ENCODE measurements around the gene ITGA4.

Gene ITGA4

GRCh38 chr2:181575024-181575649 is 118.0 kb downstream of the ITGA4 start:
- DNase-seq (ENCODE audit: low spot score), result no peak

GRCh38 chr2:181575650-181576025 is 118.5 kb downstream of the ITGA4 start:
- no peak for DNase-seq (ENCODE audit: low spot score)

GRCh38 chr2:181576431-181576830 is 119.2 kb downstream of the ITGA4 start:
- no peak for DNase-seq (ENCODE audit: low spot score)

- DNase-seq (ENCODE audit: low spot score), result no peak
These were observed 121.6 kb downstream of the ITGA4 start for GRCh38 chr2:181578829-181579228.

- DNase-seq (ENCODE audit: low spot score), result no peak
These were observed 124.3 kb downstream of the ITGA4 start for GRCh38 chr2:181581534-181581933.

- DNase-seq (ENCODE audit: low spot score), result no peak
These were observed 128.5 kb downstream of the ITGA4 start for GRCh38 chr2:181585732-181586131.

All from hepatic stellate cell (primary cell).